ENCODE results near the gene DCPS. TPM values are rescaled to one million over a fixed set of nuclear protein-coding genes. Genes with fewer than 3 reads are reported as not detected.

The DCPS gene
- total RNA-seq, 1 donor from 2014 or later: 8.5 TPM

DNA sequence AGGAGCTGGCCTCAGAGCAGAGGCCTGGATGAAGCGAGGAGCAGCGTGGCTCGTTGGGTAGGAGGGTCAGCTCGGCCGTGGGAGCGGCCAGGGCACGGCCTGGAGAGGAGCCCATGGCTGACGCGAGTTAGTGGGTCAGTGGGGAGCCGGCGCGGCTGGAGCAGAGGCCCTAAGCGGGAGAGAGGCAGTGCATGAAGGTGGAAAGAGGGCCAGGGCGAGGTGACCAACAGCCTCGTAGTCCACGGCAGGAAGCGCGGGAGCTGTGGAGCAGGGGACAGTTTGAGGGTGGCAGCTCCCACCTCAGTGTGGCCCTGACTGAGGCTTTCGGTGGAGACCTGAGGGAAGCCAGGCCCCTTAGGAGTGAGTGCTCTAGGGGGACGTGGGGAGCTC, 24.1 kb downstream of the DCPS start:
- DNase-seq (ENCODE audit: low read depth in 2 of 2): no peak

DNA sequence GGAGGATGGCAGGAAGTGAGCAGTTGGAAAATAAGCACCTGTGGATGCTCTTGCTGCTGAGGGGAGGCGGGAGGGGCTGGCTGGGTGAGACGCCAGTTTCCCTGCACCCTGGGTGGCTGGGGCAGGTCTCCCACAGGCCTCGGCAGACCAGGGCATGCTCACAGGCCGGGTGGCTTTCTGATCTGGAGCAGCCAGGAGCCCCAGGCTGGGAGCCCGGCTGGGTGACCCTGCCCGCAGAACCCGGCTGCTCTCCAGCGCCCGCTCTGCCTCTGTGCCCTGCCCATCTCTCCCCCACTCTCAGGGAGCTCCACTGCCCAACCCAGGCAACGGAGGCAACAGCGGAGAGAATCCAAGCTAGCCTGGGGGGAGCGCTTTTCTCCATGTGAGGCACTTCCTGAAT, 24.6 kb downstream of the DCPS start:
- DNase-seq (ENCODE audit: low read depth in 2 of 2): no peak

- DNase-seq (ENCODE audit: low read depth in 2 of 2): no peak
Observed at GRCh38 chr11:126328938-126329643, 25.2 kb downstream of the DCPS start.

DNA sequence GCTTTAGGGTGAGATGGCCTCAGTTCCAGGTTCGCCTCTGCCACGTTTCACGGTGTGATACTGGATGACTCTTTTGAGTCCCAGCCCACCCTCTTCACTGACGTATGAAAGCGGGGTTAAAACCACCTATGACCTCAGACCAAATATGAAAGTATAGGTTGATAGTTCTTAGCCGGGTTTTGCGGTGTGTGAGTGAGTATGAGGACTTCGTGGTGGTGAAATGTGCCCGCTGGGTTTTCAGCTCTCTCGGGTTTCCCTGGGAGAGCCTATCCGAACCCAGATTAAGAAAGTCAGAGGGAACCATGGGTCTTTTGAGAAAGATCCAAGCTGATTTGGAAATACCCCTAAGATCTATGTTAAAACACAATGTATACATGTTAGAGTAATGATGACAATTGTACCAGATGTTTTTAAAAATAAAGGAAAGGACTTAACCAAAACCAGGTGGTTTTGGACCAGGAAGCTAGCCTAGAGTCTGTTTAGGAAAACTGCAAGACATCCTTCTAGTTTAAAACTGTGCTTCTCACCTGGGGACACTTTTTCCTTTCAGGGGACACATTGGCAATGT, 25.9 kb downstream of the DCPS start:
- DNase-seq (ENCODE audit: low read depth in 2 of 2): no peak

GRCh38 chr11:126331286-126331685, 27.4 kb downstream of the DCPS start:
- no peak for DNase-seq (ENCODE audit: low read depth in 2 of 2)

DNA sequence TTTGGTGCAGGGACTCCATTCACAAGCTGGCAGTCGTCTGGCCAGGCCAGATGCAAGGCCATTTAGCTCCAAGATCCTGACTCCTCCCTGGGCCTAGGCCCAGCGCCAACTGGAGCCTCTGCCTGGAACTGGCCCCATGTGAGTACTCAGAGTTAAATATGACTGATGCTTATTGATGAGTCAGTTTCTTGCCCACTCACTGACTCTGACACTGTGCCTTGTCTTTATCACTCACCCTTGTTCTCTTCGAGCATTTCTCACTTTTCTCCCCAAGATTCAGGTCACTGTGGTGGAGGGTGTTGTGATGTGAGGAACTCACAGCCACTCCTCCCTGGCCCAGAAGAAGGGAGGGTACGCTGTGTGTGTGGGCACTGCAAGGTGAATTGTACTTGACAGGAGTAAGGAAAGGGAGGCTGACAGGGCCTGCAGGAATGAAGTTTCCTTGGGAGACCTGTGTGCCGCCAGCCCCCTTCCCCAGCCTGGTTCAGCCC, 28.4 kb downstream of the DCPS start:
- DNase-seq (ENCODE audit: low read depth in 2 of 2): peak in 1 of 2 donors; percentile 43

DNA sequence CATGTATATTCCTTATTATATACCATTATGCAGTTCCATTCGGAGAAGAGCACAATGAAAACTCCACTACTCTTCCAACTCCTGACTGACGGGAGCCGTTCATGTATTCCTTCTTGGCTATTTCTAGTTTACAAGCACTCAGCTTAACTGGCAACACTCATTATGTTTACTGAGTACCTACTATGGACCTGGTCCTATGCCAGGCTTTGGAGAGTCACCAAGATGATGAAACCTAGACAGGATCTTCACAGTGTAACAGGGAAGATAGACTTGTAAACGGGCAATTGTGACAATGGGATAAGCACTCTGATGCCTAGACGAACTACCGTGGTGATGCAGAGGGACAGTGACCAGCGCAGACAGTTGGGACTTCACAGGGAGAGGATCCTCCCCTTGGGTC, 29.3 kb downstream of the DCPS start:
- DNase-seq (ENCODE audit: low read depth in 2 of 2): no peak

GRCh38 chr11:126334659-126335462, 31.0 kb downstream of the DCPS start:
- peak in 1 of 2 donors; percentile 34 for DNase-seq (ENCODE audit: low read depth in 2 of 2)

DNA sequence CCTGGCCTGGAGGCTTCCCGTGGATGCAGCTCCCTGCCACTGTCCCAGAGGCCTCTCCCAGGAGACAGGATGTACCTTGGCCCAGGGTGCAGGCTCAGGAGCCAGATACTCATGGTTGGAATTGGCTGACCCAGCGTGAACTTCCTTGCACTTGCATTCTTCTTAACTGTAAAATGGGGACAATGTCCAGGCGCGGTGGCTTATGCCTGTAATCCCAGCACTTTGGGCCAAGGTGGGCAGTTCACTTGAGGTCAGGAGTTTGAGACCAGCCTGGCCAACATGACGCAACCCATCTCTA, 31.6 kb downstream of the DCPS start:
- DNase-seq (ENCODE audit: low read depth in 2 of 2): no peak

- DNase-seq (ENCODE audit: low read depth in 2 of 2): peak; percentile 65 to 74
Observed at GRCh38 chr11:126336138-126336541, 32.3 kb downstream of the DCPS start.

DNA sequence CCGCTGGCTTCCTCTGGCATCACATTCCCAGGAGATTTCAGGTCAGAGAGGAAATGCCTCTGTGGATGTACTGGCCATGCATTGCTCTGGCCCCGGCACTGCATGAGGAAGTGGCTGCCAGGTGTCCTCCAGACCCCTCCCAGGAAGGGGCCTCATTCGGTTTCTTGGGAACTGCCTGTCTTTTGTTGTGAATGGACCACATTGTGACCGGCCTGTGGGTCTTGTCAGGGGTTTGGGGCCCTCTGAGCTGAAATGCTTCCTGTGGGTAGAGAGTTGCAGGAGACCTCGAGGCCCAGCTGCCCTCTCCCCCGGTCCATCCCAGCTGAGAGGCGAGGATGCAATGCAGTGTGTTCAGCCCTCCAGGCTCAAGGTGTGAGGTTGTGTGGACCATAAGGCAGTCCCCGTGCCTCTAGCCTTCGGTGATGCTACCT, 32.8 kb downstream of the DCPS start:
- DNase-seq (ENCODE audit: low read depth in 2 of 2): peak; percentile 64 to 72

GRCh38 chr11:126337126-126337473, 33.2 kb downstream of the DCPS start:
- no peak for DNase-seq (ENCODE audit: low read depth in 2 of 2)

DNA sequence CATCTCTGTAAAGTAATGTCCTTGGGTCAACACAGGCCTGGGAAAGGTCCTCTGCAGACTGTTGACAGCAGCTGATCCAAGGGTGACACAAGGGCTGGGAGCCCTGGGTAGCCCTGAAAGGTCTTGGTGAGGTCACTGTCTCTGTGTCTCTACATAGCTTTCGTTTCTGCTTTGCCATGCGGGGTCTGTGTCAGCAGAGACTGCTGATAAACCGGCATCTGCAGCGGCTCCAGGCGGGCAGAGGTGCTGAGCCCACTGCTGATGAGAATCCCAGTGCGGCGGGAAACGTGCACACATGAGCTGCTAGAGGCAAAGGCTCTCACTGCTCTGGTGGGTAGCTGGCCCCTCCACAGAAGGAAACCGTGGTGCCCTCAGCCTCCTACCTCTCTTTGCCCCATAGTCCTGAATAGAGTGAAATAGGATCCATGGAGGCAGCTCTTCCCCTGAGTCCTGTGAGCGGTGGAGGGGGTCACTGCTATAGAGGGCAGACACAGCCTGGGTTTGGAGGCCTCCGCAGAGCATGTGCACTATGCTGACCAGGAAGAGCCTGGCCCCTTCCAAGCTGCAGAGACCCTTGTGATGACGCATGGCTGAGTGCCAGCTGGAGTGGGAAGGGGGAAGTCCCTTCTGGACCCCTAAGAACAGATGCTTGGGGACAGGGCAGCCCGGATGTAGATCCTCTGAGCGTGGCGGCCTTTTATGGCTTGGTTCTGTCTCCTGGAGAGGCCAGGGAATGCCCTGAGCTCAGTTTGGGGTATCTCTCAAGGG, 33.8 kb downstream of the DCPS start:
- no peak for DNase-seq (ENCODE audit: low read depth in 2 of 2)

- DNase-seq (ENCODE audit: low read depth in 2 of 2): no peak
Observed at GRCh38 chr11:126338346-126339055, 34.6 kb downstream of the DCPS start.

DNA sequence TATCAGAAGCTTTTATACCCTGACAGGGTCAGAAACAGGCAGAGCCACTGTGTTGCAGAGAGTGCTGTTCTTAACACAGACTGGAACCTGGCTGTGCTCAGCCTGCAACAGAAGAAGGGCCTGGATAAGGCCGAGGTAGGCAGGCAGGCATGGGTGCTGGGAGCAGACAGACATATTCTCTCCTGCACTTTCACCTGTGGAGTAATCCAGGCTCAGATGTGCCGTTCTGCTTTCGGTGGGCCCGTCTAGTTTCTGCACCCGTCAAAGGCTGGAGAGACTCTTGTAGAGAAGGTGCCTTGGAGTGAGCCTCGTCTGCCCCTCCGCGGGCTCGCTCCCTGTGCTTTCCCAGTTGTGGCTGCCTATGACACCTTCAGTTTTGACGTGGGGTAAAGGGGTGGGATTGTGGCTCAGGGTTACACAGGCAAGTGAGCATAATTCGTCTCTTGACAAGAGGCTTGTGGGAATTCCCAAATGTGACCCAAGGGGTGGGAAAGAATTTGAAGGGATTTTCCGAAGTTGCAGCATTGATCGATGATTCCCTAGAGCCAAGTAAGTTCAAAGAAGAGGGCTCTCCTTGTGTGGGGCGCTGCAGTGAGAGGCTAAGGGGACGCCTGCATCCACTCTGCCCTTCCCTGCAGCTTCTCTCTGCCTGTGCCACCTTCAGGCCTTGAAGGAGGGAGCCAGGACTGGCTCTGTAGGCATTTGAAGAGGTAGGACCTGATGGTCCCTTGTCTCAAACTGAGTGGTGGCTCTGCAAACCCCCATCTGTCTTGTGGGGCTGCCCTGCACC, 35.4 kb downstream of the DCPS start:
- DNase-seq (ENCODE audit: low read depth in 2 of 2): no peak

DNA sequence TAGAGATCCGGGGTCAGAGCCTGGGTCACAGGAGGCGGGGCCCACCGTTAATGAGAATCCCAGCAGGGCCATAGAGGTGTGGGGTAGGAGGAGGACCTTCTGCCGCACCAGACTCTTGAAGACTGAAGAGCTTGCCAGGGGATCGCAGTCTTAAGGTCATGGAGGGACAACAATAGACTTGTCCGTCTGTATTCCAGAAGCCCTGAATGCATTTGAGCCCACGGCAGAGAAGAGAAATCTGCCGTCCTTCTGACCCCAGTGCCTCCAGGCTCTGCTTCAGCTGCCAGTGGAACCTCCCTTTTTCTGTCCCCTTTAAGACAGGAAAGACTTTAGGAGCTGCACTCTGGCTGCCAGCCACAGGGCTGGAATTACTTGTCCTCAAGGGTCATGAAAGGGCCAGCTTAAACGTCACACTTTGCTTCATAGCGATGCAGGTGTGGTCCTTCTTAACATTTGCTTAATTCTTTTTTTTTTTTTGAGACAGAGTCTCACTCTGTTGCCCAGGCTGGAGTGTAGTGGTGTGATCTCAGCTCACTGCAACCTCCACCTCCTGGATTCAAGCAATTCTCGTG, 36.1 kb downstream of the DCPS start:
- DNase-seq (ENCODE audit: low read depth in 2 of 2): no peak

- no peak for DNase-seq (ENCODE audit: low read depth in 2 of 2)
Observed at GRCh38 chr11:126340960-126341606, 37.2 kb downstream of the DCPS start.

DNA sequence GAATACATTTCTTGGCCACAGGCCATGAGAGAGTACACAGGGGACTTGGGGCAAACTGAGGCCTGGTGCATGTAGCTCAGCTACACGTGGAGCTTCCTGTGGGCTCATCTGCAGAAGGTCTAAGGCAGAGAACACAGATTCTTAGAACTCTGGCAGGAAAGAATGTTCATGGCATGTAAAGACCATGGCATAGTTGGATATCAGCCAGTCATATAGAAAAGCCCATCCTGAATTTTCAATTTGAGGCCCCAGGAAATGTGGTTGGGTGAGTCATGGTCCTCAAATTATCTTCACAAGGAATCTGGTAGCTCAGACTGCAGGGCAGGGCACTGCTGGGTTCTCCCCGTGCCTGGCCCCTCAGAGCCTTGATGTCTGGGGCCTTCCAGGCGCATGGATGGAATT, 37.9 kb downstream of the DCPS start:
- peak in 1 of 2 donors; percentile 45 for DNase-seq (ENCODE audit: low read depth in 2 of 2)

DNA sequence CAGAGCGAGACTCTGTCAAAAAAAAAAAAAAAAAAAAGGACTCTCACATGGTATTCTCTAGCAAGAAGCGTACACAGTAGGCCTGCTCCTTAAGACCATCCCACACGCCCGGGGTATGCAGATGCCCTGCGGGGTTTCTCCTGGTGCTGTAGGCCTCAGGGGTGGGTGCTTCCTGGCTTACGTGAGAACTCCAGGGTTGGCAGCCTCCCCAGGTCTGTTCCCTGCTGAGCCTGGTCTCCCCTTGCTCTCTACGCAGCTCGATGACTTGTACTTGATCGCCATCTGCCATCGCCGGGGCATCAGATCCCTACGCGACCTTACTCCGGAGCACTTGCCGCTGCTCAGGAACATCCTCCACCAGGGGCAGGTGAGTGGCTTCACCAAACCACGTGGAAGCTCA, 39.2 kb downstream of the DCPS start:
- no peak for DNase-seq (ENCODE audit: low read depth in 2 of 2)
